Measurements from ENCODE around the gene PRODH2. TPM values are rescaled to one million over a fixed set of nuclear protein-coding genes. Genes with fewer than 3 reads are reported as not detected.
"Not testable (repeated sequence)": the region's sequence is repeated elsewhere in the genome, so short reads cannot be mapped to it uniquely, and the experiment has no call there.

The PRODH2 gene
- total and polyA plus RNA-seq, 4 donors = not detected

DNA sequence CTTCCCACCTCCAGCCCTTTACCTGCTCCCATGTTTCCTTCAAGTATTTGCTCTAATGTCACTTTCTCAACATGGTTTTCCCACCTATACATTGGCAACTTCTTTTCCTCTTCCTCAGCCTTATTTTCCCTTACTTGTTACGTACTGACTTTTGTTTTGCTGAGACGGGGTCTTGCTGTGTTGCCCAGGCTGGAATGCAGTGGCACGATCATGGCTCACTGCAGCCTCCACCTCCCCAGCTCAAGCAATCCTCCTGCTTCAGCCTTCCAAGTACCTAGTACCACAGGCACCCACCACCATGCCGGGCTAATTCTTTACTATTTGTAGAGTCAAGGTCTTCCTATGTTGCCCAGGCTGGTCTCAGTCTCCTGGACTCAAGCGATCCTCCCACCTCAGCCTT lies 5.0 kb downstream of the PRODH2 start:
- Histone ChIP-seq H3K27me3 (ENCODE audit: control insufficient read depth in 1 of 2, insufficient read depth in 2 of 2, low read length in 1 of 2) (no peaks in the 10 kb centered on the region), H3K9me3 (ENCODE audit: control insufficient read depth, low read length) (no peaks in the 10 kb centered on the region), H3K27ac (ENCODE audit: low read depth in 1 of 2, low read length in 2 of 2) (no peak overlapping the region), H3K36me3 (ENCODE audit: control insufficient read depth in 1 of 2, insufficient read depth in 2 of 2, low read length in 1 of 2) (no peaks in the 10 kb centered on the region), H3K4me3 (ENCODE audit: low read length in 2 of 2) (no peak overlapping the region), H3K4me1 (ENCODE audit: control insufficient read depth in 1 of 2, insufficient read depth in 2 of 2, low read length in 2 of 2) (no peaks in the 10 kb centered on the region)
- ATAC-seq (ENCODE audit: low FRiP score) (no peak), DNase-seq (no peak)
- WGBS, 2 donors = 86% methylated on average over 5 of the region's 5 CpGs
- intact Hi-C loops (cut with DNase I) = no loop called here

DNA sequence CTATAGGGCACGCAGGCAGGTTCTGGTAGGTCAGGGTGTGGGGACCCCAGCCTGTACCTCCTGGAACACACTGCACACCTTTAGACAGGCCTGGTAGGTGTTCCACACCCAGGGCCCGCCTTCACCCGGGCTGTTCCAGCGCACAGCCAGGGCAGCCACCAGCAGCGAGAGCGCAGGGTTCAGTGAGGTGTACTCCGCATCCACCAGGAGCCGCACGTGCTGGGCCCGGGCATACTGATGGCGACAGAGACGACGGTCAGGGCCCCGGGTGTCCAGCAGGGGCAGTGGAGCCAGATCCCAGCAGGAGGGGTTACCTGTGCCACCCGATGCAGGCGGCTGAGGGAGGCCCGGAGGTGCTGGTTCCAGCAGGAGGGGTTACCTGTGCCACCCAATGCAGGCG lies 6.0 kb downstream of the PRODH2 start:
- ATAC-seq (ENCODE audit: low FRiP score) (no peak), DNase-seq (no peak)
- 82 to 87% methylated on average over 18 of the region's 18 CpGs for WGBS, 2 donors
- H3K9me3 ChIP-seq (ENCODE audit: control insufficient read depth, low read length) = no peaks in the 10 kb centered on the region
- no peaks in the 10 kb centered on the region for H3K4me1 ChIP-seq (ENCODE audit: control insufficient read depth in 1 of 2, insufficient read depth in 2 of 2, low read length in 2 of 2)
- H3K27me3 ChIP-seq (ENCODE audit: control insufficient read depth in 1 of 2, insufficient read depth in 2 of 2, low read length in 1 of 2) = no peaks in the 10 kb centered on the region
- no peaks in the 10 kb centered on the region for H3K36me3 ChIP-seq (ENCODE audit: control insufficient read depth in 1 of 2, insufficient read depth in 2 of 2, low read length in 1 of 2)
- no peak overlapping the region for H3K27ac ChIP-seq (ENCODE audit: low read depth in 1 of 2, low read length in 2 of 2)
- no peak overlapping the region for H3K4me3 ChIP-seq (ENCODE audit: low read length in 2 of 2)
- intact Hi-C loops (cut with DNase I) = no loop called here

GRCh38 chr19:35805526-35806102 lies 7.0 kb downstream of the PRODH2 start:
- H3K4me3 ChIP-seq (ENCODE audit: low read length in 2 of 2) = no peak overlapping the region
- H3K4me1 ChIP-seq (ENCODE audit: control insufficient read depth in 1 of 2, insufficient read depth in 2 of 2, low read length in 2 of 2) = no peaks in the 10 kb centered on the region
- H3K27ac ChIP-seq (ENCODE audit: low read depth in 1 of 2, low read length in 2 of 2) = no peak overlapping the region
- H3K9me3 ChIP-seq (ENCODE audit: control insufficient read depth, low read length) = no peaks in the 10 kb centered on the region
- no peak for ATAC-seq (ENCODE audit: low FRiP score)
- intact Hi-C loops (cut with DNase I) = no loop called here
- no peaks in the 10 kb centered on the region for H3K36me3 ChIP-seq (ENCODE audit: control insufficient read depth in 1 of 2, insufficient read depth in 2 of 2, low read length in 1 of 2)
- H3K27me3 ChIP-seq (ENCODE audit: control insufficient read depth in 1 of 2, insufficient read depth in 2 of 2, low read length in 1 of 2) = no peaks in the 10 kb centered on the region
- DNase-seq = no peak
- 64 to 68% methylated on average over 5 of the region's 5 CpGs for WGBS, 2 donors

- Histone ChIP-seq H3K27ac (ENCODE audit: low read depth in 1 of 2, low read length in 2 of 2) (no peak overlapping the region), H3K4me1 (ENCODE audit: control insufficient read depth in 1 of 2, insufficient read depth in 2 of 2, low read length in 2 of 2) (no peaks in the 10 kb centered on the region), H3K27me3 (ENCODE audit: control insufficient read depth in 1 of 2, insufficient read depth in 2 of 2, low read length in 1 of 2) (no peaks in the 10 kb centered on the region), H3K4me3 (ENCODE audit: low read length in 2 of 2) (no peak overlapping the region), H3K36me3 (ENCODE audit: control insufficient read depth in 1 of 2, insufficient read depth in 2 of 2, low read length in 1 of 2) (no peaks in the 10 kb centered on the region), H3K9me3 (ENCODE audit: control insufficient read depth, low read length) (no peaks in the 10 kb centered on the region)
- WGBS, 2 donors = 57 to 59% methylated on average over 3 of the region's 3 CpGs
- intact Hi-C loops (cut with DNase I) = no loop called here
- no peak for DNase-seq
- no peak for ATAC-seq (ENCODE audit: low FRiP score)
These were observed 10.8 kb downstream of the PRODH2 start for GRCh38 chr19:35801828-35802227.

DNA sequence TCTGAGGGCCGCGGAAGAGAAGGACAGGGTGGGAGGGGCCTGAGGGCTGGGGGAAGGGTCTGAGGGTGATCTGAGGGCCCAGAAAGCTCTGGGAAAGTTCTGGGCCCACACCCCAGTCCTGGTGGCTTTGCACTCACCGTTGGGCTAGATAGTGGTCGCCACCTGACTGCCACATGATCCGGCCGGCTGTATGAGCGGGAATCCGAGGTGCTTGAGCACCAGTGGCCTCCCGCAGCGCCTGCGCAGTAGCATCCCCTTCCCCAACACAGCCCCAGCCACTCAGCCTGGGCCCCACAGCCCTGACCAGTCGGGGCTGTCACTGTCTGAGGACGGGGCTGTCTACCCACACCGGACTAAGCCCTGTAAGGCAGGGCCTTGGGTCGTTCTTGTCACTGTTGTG lies 15.0 kb downstream of the PRODH2 start:
- no peaks in the 10 kb centered on the region for H3K27me3 ChIP-seq (ENCODE audit: control insufficient read depth in 1 of 2, insufficient read depth in 2 of 2, low read length in 1 of 2)
- no peak overlapping the region for H3K27ac ChIP-seq (ENCODE audit: low read depth in 1 of 2, low read length in 2 of 2)
- H3K36me3 ChIP-seq (ENCODE audit: control insufficient read depth in 1 of 2, insufficient read depth in 2 of 2, low read length in 1 of 2) = no peaks in the 10 kb centered on the region
- intact Hi-C loops (cut with DNase I) = no loop called here
- ATAC-seq (ENCODE audit: low FRiP score) = no peak
- no peak overlapping the region for H3K4me3 ChIP-seq (ENCODE audit: low read length in 2 of 2)
- no peak for DNase-seq
- H3K4me1 ChIP-seq (ENCODE audit: control insufficient read depth in 1 of 2, insufficient read depth in 2 of 2, low read length in 2 of 2) = no peaks in the 10 kb centered on the region
- 3% methylated on average over 10 to 15 of the region's 15 CpGs for WGBS, 2 donors
- H3K9me3 ChIP-seq (ENCODE audit: control insufficient read depth, low read length) = no peaks in the 10 kb centered on the region

- WGBS, 2 donors = 9% methylated on average over 34 to 39 of the region's 39 CpGs
- H3K4me3 ChIP-seq (ENCODE audit: low read length in 2 of 2) = no peak overlapping the region
- no peaks in the 10 kb centered on the region for H3K4me1 ChIP-seq (ENCODE audit: control insufficient read depth in 1 of 2, insufficient read depth in 2 of 2, low read length in 2 of 2)
- intact Hi-C loops (cut with DNase I) = no loop called here
- H3K36me3 ChIP-seq (ENCODE audit: control insufficient read depth in 1 of 2, insufficient read depth in 2 of 2, low read length in 1 of 2) = no peaks in the 10 kb centered on the region
- no peaks in the 10 kb centered on the region for H3K27me3 ChIP-seq (ENCODE audit: control insufficient read depth in 1 of 2, insufficient read depth in 2 of 2, low read length in 1 of 2)
- DNase-seq = no peak
- H3K27ac ChIP-seq (ENCODE audit: low read depth in 1 of 2, low read length in 2 of 2) = no peak overlapping the region
- no peak for ATAC-seq (ENCODE audit: low FRiP score)
- no peaks in the 10 kb centered on the region for H3K9me3 ChIP-seq (ENCODE audit: control insufficient read depth, low read length)
These were observed 15.8 kb downstream of the PRODH2 start for GRCh38 chr19:35796645-35797542.

DNA sequence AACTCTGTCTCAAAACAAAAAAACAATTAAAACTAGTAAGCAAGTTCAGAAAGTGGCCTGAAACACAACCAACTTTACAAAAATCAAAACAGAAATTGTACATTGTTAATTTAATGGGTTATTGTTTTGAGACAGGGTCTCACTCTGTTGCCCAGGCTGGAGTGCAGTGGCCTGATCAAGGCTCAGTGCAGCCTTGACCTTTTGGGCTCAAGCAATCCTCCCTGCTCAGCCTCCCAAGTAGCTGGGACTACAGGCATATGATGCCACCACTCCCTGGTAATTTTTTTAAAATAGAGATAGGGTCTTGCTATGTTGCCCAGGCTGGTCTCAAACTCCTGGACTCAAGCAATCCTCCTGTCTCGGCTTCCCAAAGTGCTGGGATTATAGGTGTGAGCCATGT lies 17.1 kb downstream of the PRODH2 start:
- DNase-seq; H3K27ac ChIP-seq (ENCODE audit: low read depth in 1 of 2, low read length in 2 of 2); H3K4me1 ChIP-seq (ENCODE audit: control insufficient read depth in 1 of 2, insufficient read depth in 2 of 2, low read length in 2 of 2); H3K4me3 ChIP-seq (ENCODE audit: low read length in 2 of 2); H3K27me3 ChIP-seq (ENCODE audit: control insufficient read depth in 1 of 2, insufficient read depth in 2 of 2, low read length in 1 of 2); intact Hi-C loops (cut with DNase I); ATAC-seq (ENCODE audit: low FRiP score); H3K9me3 ChIP-seq (ENCODE audit: control insufficient read depth, low read length); H3K36me3 ChIP-seq (ENCODE audit: control insufficient read depth in 1 of 2, insufficient read depth in 2 of 2, low read length in 1 of 2): not testable (repeated sequence)
- 92% methylated on average over 1 of the region's 1 CpG for WGBS, 2 donors

- WGBS, 2 donors = 69% methylated on average over 7 of the region's 7 CpGs
- no peak overlapping the region for H3K27ac ChIP-seq (ENCODE audit: low read depth in 1 of 2, low read length in 2 of 2)
- H3K4me3 ChIP-seq (ENCODE audit: low read length in 2 of 2) = no peak overlapping the region
- H3K27me3 ChIP-seq (ENCODE audit: control insufficient read depth in 1 of 2, insufficient read depth in 2 of 2, low read length in 1 of 2) = no peaks in the 10 kb centered on the region
- DNase-seq = no peak
- intact Hi-C loops (cut with DNase I) = no loop called here
- no peaks in the 10 kb centered on the region for H3K4me1 ChIP-seq (ENCODE audit: control insufficient read depth in 1 of 2, insufficient read depth in 2 of 2, low read length in 2 of 2)
- H3K9me3 ChIP-seq (ENCODE audit: control insufficient read depth, low read length) = no peaks in the 10 kb centered on the region
- no peaks in the 10 kb centered on the region for H3K36me3 ChIP-seq (ENCODE audit: control insufficient read depth in 1 of 2, insufficient read depth in 2 of 2, low read length in 1 of 2)
- ATAC-seq (ENCODE audit: low FRiP score) = no peak
These were observed 19.1 kb downstream of the PRODH2 start for GRCh38 chr19:35793381-35794165.

Data from aorta (tissue), 5 donors.